GM12865 (cell line): ENCODE data around the gene ZNF141.
"Not testable (repeated sequence)": the region's sequence is repeated elsewhere in the genome, so short reads cannot be mapped to it uniquely, and the experiment has no call there.

Experiments used
- DNase-seq: peaks from one replicate; pipeline ENCODE4 v3.0.0; 2010; ENCODE audit warnings: low read depth
- H3K4me3 ChIP-seq: 2 replicates; pipeline ENCODE4 v1.5.1; 2011; ENCODE audit warnings: mild to moderate bottlenecking, low read depth, low read length, control low read depth
- TF ChIP-seq, protein P1 (sequence below): IDR thresholded peaks from 2 replicates; pipeline ENCODE4 v1.5.1; 2011; ENCODE audit warnings: low read length, control low read depth, low read depth, inconsistent platforms; ENCODE audit not compliant: insufficient read depth; ENCODE audit errors: missing control alignments

Gene ZNF141

DNA sequence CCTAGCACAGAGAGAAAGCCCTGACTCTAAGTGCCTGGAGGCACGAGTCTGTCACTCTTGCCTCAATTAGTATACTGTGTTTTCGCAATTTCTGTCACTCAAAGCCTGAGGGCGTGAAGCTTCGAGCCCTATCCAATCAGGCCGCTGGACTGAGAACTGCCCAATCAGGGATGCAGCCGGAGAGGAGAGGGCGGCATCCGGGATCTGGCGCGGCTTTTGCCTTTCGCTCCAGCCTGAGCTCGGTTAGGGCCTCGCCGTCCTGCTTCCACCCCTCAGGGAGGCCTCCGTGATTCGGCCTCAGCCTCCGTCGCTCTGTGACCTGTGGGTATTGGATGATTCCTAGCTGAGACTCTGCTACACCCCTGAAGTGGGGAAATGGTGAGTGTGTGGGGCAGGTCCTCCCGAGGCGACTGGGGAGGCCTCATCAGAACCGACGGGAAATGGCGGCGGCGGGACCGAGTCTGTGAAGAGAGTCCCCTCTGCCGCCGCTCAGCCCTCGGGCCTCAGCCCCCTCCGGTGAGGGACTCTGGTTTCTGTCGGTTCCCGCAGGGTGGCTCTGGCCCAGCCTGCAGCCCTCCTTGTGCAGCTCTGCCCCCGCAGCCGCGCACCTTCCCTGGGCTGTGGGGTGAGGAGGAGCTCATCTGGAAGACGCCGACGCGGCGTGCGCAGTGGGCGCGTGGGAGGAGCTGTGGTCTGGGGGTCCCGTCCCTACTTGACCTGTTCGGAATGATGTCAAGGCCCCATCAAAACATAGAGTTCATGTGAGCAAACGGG, 48.5 kb downstream of the ZNF141 start:
- TF ChIP-seq, protein P1, sequence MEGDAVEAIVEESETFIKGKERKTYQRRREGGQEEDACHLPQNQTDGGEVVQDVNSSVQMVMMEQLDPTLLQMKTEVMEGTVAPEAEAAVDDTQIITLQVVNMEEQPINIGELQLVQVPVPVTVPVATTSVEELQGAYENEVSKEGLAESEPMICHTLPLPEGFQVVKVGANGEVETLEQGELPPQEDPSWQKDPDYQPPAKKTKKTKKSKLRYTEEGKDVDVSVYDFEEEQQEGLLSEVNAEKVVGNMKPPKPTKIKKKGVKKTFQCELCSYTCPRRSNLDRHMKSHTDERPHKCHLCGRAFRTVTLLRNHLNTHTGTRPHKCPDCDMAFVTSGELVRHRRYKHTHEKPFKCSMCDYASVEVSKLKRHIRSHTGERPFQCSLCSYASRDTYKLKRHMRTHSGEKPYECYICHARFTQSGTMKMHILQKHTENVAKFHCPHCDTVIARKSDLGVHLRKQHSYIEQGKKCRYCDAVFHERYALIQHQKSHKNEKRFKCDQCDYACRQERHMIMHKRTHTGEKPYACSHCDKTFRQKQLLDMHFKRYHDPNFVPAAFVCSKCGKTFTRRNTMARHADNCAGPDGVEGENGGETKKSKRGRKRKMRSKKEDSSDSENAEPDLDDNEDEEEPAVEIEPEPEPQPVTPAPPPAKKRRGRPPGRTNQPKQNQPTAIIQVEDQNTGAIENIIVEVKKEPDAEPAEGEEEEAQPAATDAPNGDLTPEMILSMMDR, result no peak
- no peak for DNase-seq
- H3K4me3 ChIP-seq, result no peak overlapping the region

DNA sequence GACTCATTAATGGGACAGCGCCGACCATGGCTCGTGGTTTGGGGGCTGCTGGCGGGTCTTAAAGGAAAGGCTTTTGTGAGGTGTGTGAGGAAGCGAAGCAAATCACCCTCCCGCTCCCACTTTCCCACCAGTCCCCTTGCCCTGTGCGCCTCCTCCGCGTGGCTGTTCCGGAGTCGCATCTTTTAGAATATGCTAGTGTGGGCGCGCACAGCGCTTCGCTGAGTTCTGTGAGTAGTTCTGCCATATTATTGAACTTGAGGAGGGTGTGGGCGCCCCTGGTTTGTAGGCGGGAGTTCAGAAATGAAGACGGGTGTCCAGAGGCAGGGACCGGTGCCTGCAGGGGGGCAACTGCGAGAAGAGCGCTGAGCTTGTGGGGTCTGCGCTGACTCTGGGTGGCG, 49.1 kb downstream of the ZNF141 start:
- no peak overlapping the region for H3K4me3 ChIP-seq
- TF ChIP-seq, protein P1, result no peak
- no peak for DNase-seq

DNA sequence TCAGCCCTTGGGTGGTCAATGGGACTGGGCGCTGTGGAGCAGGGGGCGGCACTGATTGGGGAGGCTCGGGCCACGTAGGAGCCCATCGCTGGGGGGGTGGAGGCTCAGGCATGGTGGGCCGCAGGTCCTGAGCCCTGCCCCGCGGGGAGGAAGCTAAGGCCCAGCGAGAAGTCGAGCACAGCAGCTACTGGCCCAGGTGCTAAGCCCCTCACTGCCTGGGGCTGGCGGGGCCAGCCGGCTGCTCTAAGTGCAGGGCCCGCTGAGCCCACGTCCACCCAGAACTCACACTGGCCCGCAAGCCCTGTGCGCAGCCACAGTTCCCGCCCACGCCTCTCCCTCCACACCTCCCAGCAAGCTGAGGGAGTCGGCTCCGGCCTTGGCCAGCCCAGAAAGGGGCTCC, 66.4 kb downstream of the ZNF141 start:
- H3K4me3 ChIP-seq, result no peak overlapping the region
- DNase-seq, result no peak
- TF ChIP-seq, protein P1, result no peak

DNA sequence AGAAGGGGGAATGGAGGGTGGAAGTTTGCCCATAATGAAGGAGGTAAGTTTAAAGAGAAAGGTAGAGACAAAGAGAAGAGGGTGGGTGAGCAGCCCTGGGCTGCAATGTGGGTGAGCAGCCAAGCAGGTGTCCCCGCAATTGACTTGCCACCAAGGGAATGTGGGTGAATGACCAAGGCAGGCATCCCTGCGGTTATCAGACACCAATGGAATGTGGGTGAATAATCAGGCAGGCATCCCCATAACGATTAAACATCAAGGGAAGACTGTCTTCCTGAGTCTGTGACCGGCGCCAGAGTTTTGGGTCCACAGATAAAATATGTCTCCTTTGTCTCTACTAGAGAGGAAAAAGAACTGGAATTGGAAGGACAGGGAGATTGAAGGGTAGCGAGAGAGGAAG, 70.7 kb downstream of the ZNF141 start:
- H3K4me3 ChIP-seq, DNase-seq: not testable (repeated sequence)

DNA sequence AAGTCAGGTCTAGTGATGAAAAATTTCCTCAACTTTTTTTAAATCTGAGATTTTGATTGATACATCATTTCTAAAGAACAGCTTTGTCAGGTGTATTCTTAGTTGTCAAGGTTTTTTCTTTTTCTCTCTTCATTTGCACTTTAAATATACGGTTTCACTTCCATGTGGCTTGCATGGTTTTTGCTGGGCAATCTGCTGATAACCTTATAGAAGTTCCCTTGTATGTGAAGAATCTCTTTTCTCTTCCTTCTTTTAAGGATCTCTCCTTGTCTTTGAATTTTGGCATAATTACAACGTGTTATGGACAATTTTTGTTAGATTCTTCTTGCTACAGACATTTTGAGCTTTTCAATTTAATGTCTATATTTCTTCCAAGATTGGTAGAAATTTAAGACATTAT, 85.0 kb downstream of the ZNF141 start:
- H3K4me3 ChIP-seq, result no peak overlapping the region
- TF ChIP-seq, protein P1, result no peak
- no peak for DNase-seq
